AG04450 (cell line): ENCODE results near the gene SIRT4. TPM values are rescaled to one million over a fixed set of nuclear protein-coding genes. Genes with fewer than 3 reads are reported as not detected.

ENCODE experiments used
- CTCF ChIA-PET: fragments of 300-600, 350-600 bp; formaldehyde crosslinking; extraction: SDS; loops from one replicate; lab custom pipeline; 2022; ENCODE audit warnings: antibody characterized with exemption, inconsistent platforms; lab: Charles Lee
- POLR2A ChIA-PET: fragments of 350-600 bp; formaldehyde crosslinking; extraction: SDS; loops from one replicate; lab custom pipeline; 2021; ENCODE audit warnings: antibody characterized with exemption, inconsistent platforms; lab: Yijun Ruan, JAX
- DNase-seq: peaks from one replicate; pipeline ENCODE4 v3.0.0-alpha.2; 2011; ENCODE audit warnings: low read depth, low spot score
- H3K27ac ChIP-seq: one replicate; pipeline ENCODE4 v1.5.1; 2012; ENCODE audit warnings: low read depth, low read length, control low read depth
- H3K27me3 ChIP-seq: one replicate; pipeline ENCODE4 v1.6.0; 2012; ENCODE audit warnings: low read length; ENCODE audit not compliant: control insufficient read depth, insufficient read depth
- H3K4me3 ChIP-seq: 2 replicates; pipeline ENCODE4 v1.5.1; 2011; ENCODE audit warnings: mild to moderate bottlenecking, low read depth, low read length, control low read depth
- H3K9me3 ChIP-seq: 2 replicates; pipeline ENCODE4 v1.5.1; 2012; ENCODE audit warnings: low read length; ENCODE audit not compliant: control insufficient read depth, insufficient read depth
- polyA plus RNA-seq: library from polyadenylated mRNA; depleted of rRNA; stranded (reverse); fragments of >200 nt; gene quantifications from 2 replicates; pipeline ENCODE4 v1.2.3, GENCODE V29; 2011
- TF ChIP-seq, protein P1 (sequence below): IDR thresholded peaks from 2 replicates; pipeline ENCODE4 v1.5.1; 2011; ENCODE audit warnings: low read depth, low read length, control low read depth, inconsistent platforms

SIRT4 gene
- polyA plus RNA-seq, 1 experiment: 1.9 TPM

DNA sequence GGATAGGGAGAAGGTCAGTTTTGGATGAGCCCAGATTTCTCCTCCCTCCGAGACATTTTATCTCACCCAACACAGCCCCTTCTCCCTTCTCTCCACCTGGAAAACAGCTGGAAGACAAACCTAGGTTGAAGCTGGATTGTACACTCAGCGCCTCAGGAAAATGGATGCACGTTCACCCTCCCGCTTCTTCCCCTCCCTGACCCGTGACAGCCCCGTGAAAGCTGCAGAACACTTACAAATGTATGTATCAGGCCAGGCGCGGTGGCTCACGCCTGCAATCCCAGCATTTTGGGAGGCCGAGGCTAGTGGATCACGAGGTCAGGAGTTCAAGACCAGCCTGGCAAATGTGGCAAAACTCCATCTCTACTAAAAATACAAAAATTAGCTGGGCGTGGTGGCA is 14.6 kb upstream of the SIRT4 start:
- ChIA-PET POLR2A (no interaction called here), CTCF (interaction anchor here (0.8 to 4.1 kb wide), 4 partner anchors 15 to 86 kb away, joined by 3 to 31 read pairs (median 13); partner anchors contain the start of genes PXN and SIRT4)
- H3K4me3 ChIP-seq: no peak overlapping the region
- no peaks in the 10 kb centered on the region for H3K9me3 ChIP-seq
- no peak for DNase-seq
- no peaks in the 10 kb centered on the region for H3K27me3 ChIP-seq
- H3K27ac ChIP-seq: no peak overlapping the region
- TF ChIP-seq, protein P1, sequence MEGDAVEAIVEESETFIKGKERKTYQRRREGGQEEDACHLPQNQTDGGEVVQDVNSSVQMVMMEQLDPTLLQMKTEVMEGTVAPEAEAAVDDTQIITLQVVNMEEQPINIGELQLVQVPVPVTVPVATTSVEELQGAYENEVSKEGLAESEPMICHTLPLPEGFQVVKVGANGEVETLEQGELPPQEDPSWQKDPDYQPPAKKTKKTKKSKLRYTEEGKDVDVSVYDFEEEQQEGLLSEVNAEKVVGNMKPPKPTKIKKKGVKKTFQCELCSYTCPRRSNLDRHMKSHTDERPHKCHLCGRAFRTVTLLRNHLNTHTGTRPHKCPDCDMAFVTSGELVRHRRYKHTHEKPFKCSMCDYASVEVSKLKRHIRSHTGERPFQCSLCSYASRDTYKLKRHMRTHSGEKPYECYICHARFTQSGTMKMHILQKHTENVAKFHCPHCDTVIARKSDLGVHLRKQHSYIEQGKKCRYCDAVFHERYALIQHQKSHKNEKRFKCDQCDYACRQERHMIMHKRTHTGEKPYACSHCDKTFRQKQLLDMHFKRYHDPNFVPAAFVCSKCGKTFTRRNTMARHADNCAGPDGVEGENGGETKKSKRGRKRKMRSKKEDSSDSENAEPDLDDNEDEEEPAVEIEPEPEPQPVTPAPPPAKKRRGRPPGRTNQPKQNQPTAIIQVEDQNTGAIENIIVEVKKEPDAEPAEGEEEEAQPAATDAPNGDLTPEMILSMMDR: no peak

DNA sequence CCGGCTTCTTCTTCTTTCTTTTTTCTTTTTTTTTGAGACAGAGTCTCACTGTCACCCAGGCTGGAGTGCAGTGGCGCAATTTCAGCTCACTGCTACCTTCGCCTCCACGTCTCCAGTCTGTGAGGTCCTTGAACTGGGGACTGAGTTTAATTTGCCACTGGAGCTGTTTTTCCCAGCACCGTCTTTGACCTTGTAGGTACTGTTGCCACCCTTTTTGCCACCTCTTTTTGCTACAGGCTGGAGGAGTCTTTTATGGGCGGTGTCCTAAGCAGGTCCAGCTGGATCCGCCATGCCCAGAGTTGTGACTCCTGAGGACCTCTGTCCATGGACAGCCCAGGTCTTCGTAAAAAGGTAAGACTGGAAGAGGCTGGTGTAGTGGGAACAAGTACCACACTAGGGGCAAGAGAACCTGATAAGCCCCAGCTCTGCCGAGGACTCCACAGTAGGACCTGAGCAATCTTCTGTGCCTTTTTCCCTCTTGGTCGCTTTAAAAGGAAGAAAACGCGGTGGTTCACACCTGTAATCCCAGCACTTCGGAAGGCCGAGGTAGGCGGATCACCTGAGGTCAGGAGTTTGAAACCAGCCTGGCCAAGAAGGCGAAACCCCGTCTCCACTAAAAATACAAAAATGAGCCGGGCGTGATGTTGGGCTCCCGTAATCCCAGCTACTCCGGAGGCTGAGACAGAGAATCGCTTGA is 11.4 kb upstream of the SIRT4 start:
- H3K4me3 ChIP-seq: peak overlapping the region; percentile 40
- CTCF ChIA-PET: interaction anchor here (0.6 to 4.8 kb wide), 9 partner anchors 11 to 94 kb away, joined by 3 to 68 read pairs (median 4); partner anchors contain the start of genes PXN and SIRT4
- no peaks in the 10 kb centered on the region for H3K9me3 ChIP-seq
- no peak for DNase-seq
- no peaks in the 10 kb centered on the region for H3K27me3 ChIP-seq
- H3K27ac ChIP-seq: peak overlapping the region; percentile 73
- POLR2A ChIA-PET: interaction anchor here (0.6 to 4.9 kb wide), 30 partner anchors 11 to 1286 kb away, joined by 3 to 245 read pairs (median 6); partner anchors contain the start of genes COQ5, PXN, RAB35 and RPLP0
- TF ChIP-seq, protein P1: no peak

DNA sequence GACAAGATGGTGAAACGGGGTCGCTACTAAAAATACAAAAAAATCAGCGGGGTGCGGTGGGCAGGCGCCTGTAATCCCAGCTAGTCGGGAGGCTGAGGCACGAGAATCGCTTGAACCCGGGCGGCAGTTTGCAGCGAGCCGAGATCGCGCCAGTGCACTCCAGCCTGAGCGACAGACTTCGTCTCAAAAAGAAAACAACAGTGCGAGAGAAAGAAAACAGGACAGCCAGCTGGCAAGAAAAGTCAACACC is 9.8 kb upstream of the SIRT4 start:
- DNase-seq: no peak
- H3K4me3 ChIP-seq: peak overlapping the region; percentile 62
- CTCF ChIA-PET: interaction anchor here (2.9 to 4.8 kb wide), 2 partner anchors 10 to 64 kb away, joined by 49 to 68 read pairs; partner anchors contain the start of gene SIRT4
- POLR2A ChIA-PET: interaction anchor here (1.2 to 4.9 kb wide), 13 partner anchors 9 to 237 kb away, joined by 3 to 245 read pairs (median 14); partner anchors contain the start of genes COQ5, PXN, RAB35 and RPLP0
- TF ChIP-seq, protein P1: no peak
- H3K27me3 ChIP-seq: no peaks in the 10 kb centered on the region
- H3K27ac ChIP-seq: peak overlapping the region; percentile 100
- no peaks in the 10 kb centered on the region for H3K9me3 ChIP-seq

DNA sequence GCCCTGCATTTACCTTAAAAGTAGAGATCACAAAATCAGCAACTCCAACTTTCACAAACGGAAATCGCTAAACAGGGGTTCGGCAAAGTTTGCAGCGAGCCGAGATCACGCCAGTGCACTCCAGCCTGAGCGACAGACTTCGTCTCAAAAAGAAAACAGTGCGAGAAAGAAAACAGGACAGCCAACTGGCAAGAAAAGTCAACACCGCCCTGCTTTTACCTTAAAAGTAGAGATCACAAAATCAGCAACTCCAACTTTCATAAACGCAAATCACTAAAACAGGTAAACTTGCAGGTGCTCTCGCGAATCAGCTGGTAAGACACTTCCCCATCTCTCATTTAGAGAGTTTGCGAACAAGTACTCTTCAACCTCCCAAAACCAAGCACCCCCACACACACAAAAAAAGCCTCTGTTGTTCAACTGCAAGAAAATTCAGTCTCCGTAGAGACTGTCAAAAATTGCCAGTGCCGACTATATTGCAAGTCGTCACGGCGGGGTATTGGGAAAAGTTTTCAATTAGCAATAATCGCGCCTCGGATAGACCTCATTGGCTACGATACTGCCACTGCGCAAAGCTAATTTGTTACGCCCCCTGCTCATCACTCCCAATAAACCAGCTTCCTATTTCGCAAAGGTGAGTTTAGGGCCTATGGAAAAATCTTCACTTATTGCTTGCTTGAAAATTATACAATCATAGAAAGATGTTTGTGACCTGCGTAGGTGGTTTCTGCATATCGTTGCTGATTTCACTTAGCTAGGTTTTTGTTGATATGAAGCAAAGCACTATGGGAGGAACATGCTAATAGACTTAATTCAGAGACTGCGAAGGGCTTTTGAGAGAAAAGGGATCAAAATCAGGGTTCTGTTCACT is 9.2 kb upstream of the SIRT4 start, which contains the start of gene RNU4-1:
Gene RNU4-1, minus strand, starts transcription at position 577 of the 871 bp plus-strand sequence.
- no peaks in the 10 kb centered on the region for H3K27me3 ChIP-seq
- H3K9me3 ChIP-seq: no peaks in the 10 kb centered on the region
- peak within 1 kb of the TSS; percentile 62 for H3K4me3 ChIP-seq
- TF ChIP-seq, protein P1: no peak
- ChIA-PET POLR2A (interaction anchor here (0.6 to 4.9 kb wide), 15 partner anchors 9 to 236 kb away, joined by 3 to 245 read pairs (median 14); partner anchors contain the start of genes COQ5, PXN, RAB35 and RPLP0), CTCF (interaction anchor here (0.5 to 4.8 kb wide), 5 partner anchors 9 to 138 kb away, joined by 3 to 68 read pairs (median 5); partner anchors contain the start of gene SIRT4)
- DNase-seq: peak; percentile 95
- peak within 1 kb of the TSS; percentile 100 for H3K27ac ChIP-seq
